ENCODE results near the gene NHLRC4. TPM values are rescaled to one million over a fixed set of nuclear protein-coding genes. Genes with fewer than 3 reads are reported as not detected.

Gene NHLRC4, protein sequence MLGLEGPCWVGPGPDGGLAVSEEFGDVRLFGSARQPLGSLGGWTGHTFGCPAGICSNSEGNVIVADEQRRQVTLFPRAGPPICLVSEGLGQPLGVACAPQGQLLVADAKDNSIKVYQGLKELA
- 0.43 and 0.65 TPM in 2 replicates for total RNA-seq

GRCh38 chr16:566475-567372 lies at the start of gene NHLRC4:
Gene NHLRC4 (plus strand): TSS chr16:567005. CDS start chr16:568048, 1,043 bp downstream.

GRCh38 chr16:527015-527903 lies 39.5 kb upstream of the NHLRC4 start, which contains the start of gene CAPN15:
Gene CAPN15 (plus strand): TSS chr16:527712. CDS start chr16:546839, 19,127 bp downstream.

GRCh38 chr16:560204-560700 lies 6.6 kb upstream of the NHLRC4 start, which contains the start of gene PRR35:
Gene PRR35 (plus strand): TSS chr16:560394. CDS start chr16:563295, 2,901 bp downstream.

DNA sequence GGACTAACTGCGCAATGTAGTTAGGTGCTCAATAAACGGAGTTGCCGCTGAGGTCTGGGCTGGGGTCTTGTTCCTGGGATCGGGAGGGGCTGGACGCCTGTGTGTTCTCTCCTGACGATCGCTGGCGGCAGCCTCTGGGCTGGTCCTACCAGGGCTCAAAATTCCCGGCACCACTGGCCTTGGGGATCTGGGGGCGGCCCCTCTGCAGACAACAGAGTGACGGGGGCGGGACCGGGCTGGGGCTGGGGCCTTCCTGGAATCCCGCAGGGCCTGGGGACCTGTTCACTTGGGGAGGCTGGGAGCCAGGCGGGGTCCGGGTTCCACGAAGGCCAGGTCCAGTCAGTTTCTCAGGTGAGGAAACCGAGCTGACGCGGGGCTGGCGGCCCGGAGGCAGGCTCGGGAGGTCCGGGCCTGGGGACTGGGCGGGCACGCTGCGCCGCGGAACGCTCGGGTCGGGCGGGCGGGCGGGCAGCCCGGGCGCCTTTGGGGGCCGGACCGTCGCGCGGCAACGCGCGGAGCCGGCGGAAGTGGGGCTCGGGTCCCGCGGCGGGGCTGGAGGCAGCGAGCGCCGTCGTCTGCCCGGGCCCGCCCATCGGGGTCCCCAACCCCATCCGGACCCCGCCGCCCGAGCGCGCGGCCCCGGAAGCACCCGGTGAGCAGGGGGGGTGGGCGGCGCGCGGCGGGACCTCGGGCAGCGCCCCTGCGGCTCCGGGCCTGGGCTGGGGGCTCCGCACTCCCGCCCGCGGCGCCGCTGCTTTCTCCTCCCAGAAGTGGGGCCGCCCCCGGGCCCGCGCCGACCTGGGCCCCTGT lies 2.8 kb downstream of the NHLRC4 start, which contains the start of gene PIGQ:
PIGQ (plus strand) TSS at position 524 of the 810 bp plus-strand sequence. CDS start 4,107 bp downstream, outside the sequence.

GRCh38 chr16:589658-590187 lies 22.9 kb downstream of the NHLRC4 start, which contains the start of gene RAB40C:
Gene RAB40C (plus strand): TSS chr16:590066. CDS start chr16:590292, 226 bp downstream.

Small RNA genes within 50 kb of the gene (small RNA-seq; reads per million reads assigned to genes)
- gene MIR3176 = not detected
- 1.8 reads per million, percentile 67 among the genes with 10 or more reads in this experiment for gene MIR5587
- gene Z98883.1 = not detected

Other genes starting within 250 kb of the NHLRC4 start
- gene AXIN1, start 214.3 kb upstream of the NHLRC4 start, total RNA-seq = 14.2 and 15.1 TPM in 2 replicates
- 51.3 and 58.4 TPM in 2 replicates for gene MRPL28, start 196.5 kb upstream of the NHLRC4 start, total RNA-seq
- 32.4 and 33.2 TPM in 2 replicates for gene PGAP6, start 185.0 kb upstream of the NHLRC4 start, total RNA-seq
- 57.4 and 61.4 TPM in 2 replicates for gene NME4, start 169.8 kb upstream of the NHLRC4 start, total RNA-seq
- gene DECR2, start 165.1 kb upstream of the NHLRC4 start, total RNA-seq = 10.2 and 10.5 TPM in 2 replicates
- 21.3 and 24.6 TPM in 2 replicates for gene RAB11FIP3, start 141.4 kb upstream of the NHLRC4 start, total RNA-seq
- gene CAPN15, start 39.3 kb upstream of the NHLRC4 start, total RNA-seq = 24.6 and 26.3 TPM in 2 replicates
- gene PRR35, start 6.6 kb upstream of the NHLRC4 start, total RNA-seq = 0.11 TPM in 1 of 2 replicates, not detected in the other
- gene PIGQ, start 3.0 kb downstream of the NHLRC4 start, total RNA-seq = 17.6 and 22.3 TPM in 2 replicates
- 9.5 and 9.8 TPM in 2 replicates for gene RAB40C, start 23.1 kb downstream of the NHLRC4 start, total RNA-seq
- gene WFIKKN1, start 64.0 kb downstream of the NHLRC4 start, total RNA-seq = 0.11 and 0.13 TPM in 2 replicates
- gene METTL26, start 69.3 kb downstream of the NHLRC4 start, total RNA-seq = 64.2 and 79.6 TPM in 2 replicates
- 9.1 and 12.9 TPM in 2 replicates for gene MCRIP2, start 74.8 kb downstream of the NHLRC4 start, total RNA-seq
- gene WDR90, start 82.4 kb downstream of the NHLRC4 start, total RNA-seq = 8.8 and 9.4 TPM in 2 replicates
- gene RHOT2, start 101.1 kb downstream of the NHLRC4 start, total RNA-seq = 24.3 and 25.2 TPM in 2 replicates
- gene RHBDL1, start 108.7 kb downstream of the NHLRC4 start, total RNA-seq = 0.65 and 1.2 TPM in 2 replicates
- 75.1 and 78.9 TPM in 2 replicates for gene STUB1, start 113.4 kb downstream of the NHLRC4 start, total RNA-seq
- gene JMJD8, start 117.3 kb downstream of the NHLRC4 start, total RNA-seq = 39.9 and 45.1 TPM in 2 replicates
- gene WDR24, start 123.4 kb downstream of the NHLRC4 start, total RNA-seq = 6.0 and 7.6 TPM in 2 replicates
- under 0.01 and 0.11 TPM in 2 replicates for gene FBXL16, start 138.8 kb downstream of the NHLRC4 start, total RNA-seq
- 39.6 and 40.2 TPM in 2 replicates for gene METRN, start 148.1 kb downstream of the NHLRC4 start, total RNA-seq
- gene ANTKMT, start 154.1 kb downstream of the NHLRC4 start, total RNA-seq = 16.9 and 18.2 TPM in 2 replicates
- gene CCDC78, start 159.4 kb downstream of the NHLRC4 start, total RNA-seq = 0.97 and 1.3 TPM in 2 replicates
- 6.1 and 10.2 TPM in 2 replicates for gene HAGHL, start 160.1 kb downstream of the NHLRC4 start, total RNA-seq
- gene CIAO3, start 174.0 kb downstream of the NHLRC4 start, total RNA-seq = 19.5 and 26.3 TPM in 2 replicates
- 0.32 and 5.9 TPM in 2 replicates for gene MSLN, start 193.7 kb downstream of the NHLRC4 start, total RNA-seq
- 15.8 and 16.6 TPM in 2 replicates for gene RPUSD1, start 221.4 kb downstream of the NHLRC4 start, total RNA-seq
- 3.3 and 5.4 TPM in 2 replicates for gene CHTF18, start 221.6 kb downstream of the NHLRC4 start, total RNA-seq
- gene GNG13, start 233.7 kb downstream of the NHLRC4 start, total RNA-seq = not detected in 2 replicates

Measured in articular chondrocyte of knee joint (primary cell).